Calu3 (cell line): ENCODE measurements around the gene F8. TPM values are rescaled to one million over a fixed set of nuclear protein-coding genes. Genes with fewer than 3 reads are reported as not detected.
"Not testable (repeated sequence)": the region's sequence is repeated elsewhere in the genome, so short reads cannot be mapped to it uniquely, and the experiment has no call there.

Experiments
- BruUV-seq: library from RNA; stranded (reverse); fragments of 400-500 nt; replicated peaks from 2 replicates; lab custom pipeline; 2021; lab: Mats Ljungman, UMichigan
- CTCF ChIA-PET: fragments of 300-600 bp; sonication (Branson Sonifier 250); formaldehyde crosslinking; loops from one replicate; lab custom pipeline; 2022; ENCODE audit warnings: antibody characterized with exemption; lab: Charles Lee
- DNase-seq: peaks from one replicate; pipeline ENCODE4 v3.0.0; 2022
- H3K27ac Mint-ChIP-seq: one replicate; pipeline ENCODE4 v1.8.0; 2022; ENCODE audit warnings: mixed read lengths; ENCODE audit not compliant: unreplicated experiment
- H3K27me3 Mint-ChIP-seq: one replicate; pipeline ENCODE4 v1.8.0; 2022; ENCODE audit warnings: mixed read lengths; ENCODE audit not compliant: unreplicated experiment
- H3K36me3 Mint-ChIP-seq: one replicate; pipeline ENCODE4 v1.8.0; 2022; ENCODE audit warnings: mild to moderate bottlenecking, moderate library complexity, mixed read lengths; ENCODE audit not compliant: insufficient read depth, unreplicated experiment
- H3K4me1 Mint-ChIP-seq: one replicate; pipeline ENCODE4 v1.8.0; 2022; ENCODE audit warnings: mild to moderate bottlenecking, low read depth, mixed read lengths; ENCODE audit not compliant: unreplicated experiment
- H3K4me3 Mint-ChIP-seq: one replicate; pipeline ENCODE4 v1.8.0; 2022; ENCODE audit warnings: mild to moderate bottlenecking, low read depth, moderate library complexity, mixed read lengths; ENCODE audit not compliant: unreplicated experiment
- H3K9me3 Mint-ChIP-seq: one replicate; pipeline ENCODE4 v1.8.0; 2022; ENCODE audit warnings: low read depth, mixed read lengths; ENCODE audit not compliant: unreplicated experiment
- intact Hi-C: fragments of 100-400 bp; cut with micrococcal nuclease; formaldehyde crosslinking; loops from one replicate; pipeline ENCODE4 v1.10.0; 2022; ENCODE audit not compliant: unreplicated experiment
- total RNA-seq: library from RNA; stranded (reverse); gene quantifications from 2 replicates; pipeline ENCODE4 v1.2.3, GENCODE V29; 2022
- TF ChIP-seq, protein P1 (sequence below): fragments of 200-600 bp; IDR thresholded peaks from one replicate; pipeline ENCODE4 v1.8.0; 2022; ENCODE audit warnings: antibody characterized with exemption; ENCODE audit not compliant: unreplicated experiment

F8 gene
- total RNA-seq, 1 experiment from 2014 or later, result 1.6 TPM

- no peak for DNase-seq
- TF ChIP-seq, protein P1, sequence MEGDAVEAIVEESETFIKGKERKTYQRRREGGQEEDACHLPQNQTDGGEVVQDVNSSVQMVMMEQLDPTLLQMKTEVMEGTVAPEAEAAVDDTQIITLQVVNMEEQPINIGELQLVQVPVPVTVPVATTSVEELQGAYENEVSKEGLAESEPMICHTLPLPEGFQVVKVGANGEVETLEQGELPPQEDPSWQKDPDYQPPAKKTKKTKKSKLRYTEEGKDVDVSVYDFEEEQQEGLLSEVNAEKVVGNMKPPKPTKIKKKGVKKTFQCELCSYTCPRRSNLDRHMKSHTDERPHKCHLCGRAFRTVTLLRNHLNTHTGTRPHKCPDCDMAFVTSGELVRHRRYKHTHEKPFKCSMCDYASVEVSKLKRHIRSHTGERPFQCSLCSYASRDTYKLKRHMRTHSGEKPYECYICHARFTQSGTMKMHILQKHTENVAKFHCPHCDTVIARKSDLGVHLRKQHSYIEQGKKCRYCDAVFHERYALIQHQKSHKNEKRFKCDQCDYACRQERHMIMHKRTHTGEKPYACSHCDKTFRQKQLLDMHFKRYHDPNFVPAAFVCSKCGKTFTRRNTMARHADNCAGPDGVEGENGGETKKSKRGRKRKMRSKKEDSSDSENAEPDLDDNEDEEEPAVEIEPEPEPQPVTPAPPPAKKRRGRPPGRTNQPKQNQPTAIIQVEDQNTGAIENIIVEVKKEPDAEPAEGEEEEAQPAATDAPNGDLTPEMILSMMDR, result no peak
- BruUV-seq, result no TSS peak
- CTCF ChIA-PET, result interaction anchor here (1.6 kb wide), 1 partner anchor 62 kb away, joined by 7 read pairs; no protein-coding TSS in a partner anchor
- peaks cover 5% of the 10 kb centered on the region for H3K36me3 Mint-ChIP-seq
- H3K27ac Mint-ChIP-seq, result no peak overlapping the region
- no peaks in the 10 kb centered on the region for H3K27me3 Mint-ChIP-seq
- peaks cover 10% of the 10 kb centered on the region for H3K4me1 Mint-ChIP-seq
- H3K4me3 Mint-ChIP-seq, result no peak overlapping the region
- no peaks in the 10 kb centered on the region for H3K9me3 Mint-ChIP-seq
- intact Hi-C loops, result loop anchor here (5.0 kb wide), 4 partner anchors 48 to 238 kb away; partner anchors contain the start of genes FUNDC2 and VBP1
Measured at GRCh38 chrX:154979629-154980028, 42.9 kb downstream of the F8 start.

DNA sequence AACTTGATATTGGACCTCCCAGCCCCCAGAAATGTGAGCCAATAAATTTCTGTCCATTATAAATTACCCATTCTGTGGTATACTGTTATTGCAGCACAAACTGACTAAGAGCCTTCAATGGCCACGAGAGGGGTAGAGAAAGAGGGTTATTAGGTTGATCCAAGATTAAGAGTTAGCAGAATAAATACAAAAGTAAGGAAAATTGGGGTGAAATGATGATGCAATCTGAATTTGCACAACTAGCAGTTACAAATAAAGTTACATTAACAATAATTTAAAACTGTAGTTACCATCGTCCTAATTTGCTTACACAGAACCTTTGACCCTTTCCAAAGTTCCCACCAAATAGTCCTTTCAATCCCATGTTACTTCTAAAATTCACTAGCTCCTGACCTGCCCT is 54.2 kb downstream of the F8 start:
- BruUV-seq, result no TSS peak
- H3K27me3 Mint-ChIP-seq, result no peaks in the 10 kb centered on the region
- no peaks in the 10 kb centered on the region for H3K36me3 Mint-ChIP-seq
- H3K4me3 Mint-ChIP-seq, result no peak overlapping the region
- H3K4me1 Mint-ChIP-seq, result no peaks in the 10 kb centered on the region
- no peaks in the 10 kb centered on the region for H3K9me3 Mint-ChIP-seq
- H3K27ac Mint-ChIP-seq, result no peak overlapping the region
- CTCF ChIA-PET, result no interaction called here
- intact Hi-C loops, result loop anchor here (5.0 kb wide), 1 partner anchor 51 kb away; no protein-coding TSS in a partner anchor
- TF ChIP-seq, protein P1, result no peak
- no peak for DNase-seq

- no peak overlapping the region for H3K27ac Mint-ChIP-seq
- DNase-seq, result no peak
- no TSS peak for BruUV-seq
- CTCF ChIA-PET, result no interaction called here
- H3K27me3 Mint-ChIP-seq, result no peaks in the 10 kb centered on the region
- no peak overlapping the region for H3K4me3 Mint-ChIP-seq
- TF ChIP-seq, protein P1, result no peak
- intact Hi-C loops, result loop anchor here (5.0 kb wide), 1 partner anchor 50 kb away; no protein-coding TSS in a partner anchor
- H3K36me3 Mint-ChIP-seq, result no peaks in the 10 kb centered on the region
- no peaks in the 10 kb centered on the region for H3K4me1 Mint-ChIP-seq
- H3K9me3 Mint-ChIP-seq, result no peaks in the 10 kb centered on the region
Measured at GRCh38 chrX:154967603-154968002, 54.9 kb downstream of the F8 start.

- no peak overlapping the region for H3K4me3 Mint-ChIP-seq
- no peaks in the 10 kb centered on the region for H3K36me3 Mint-ChIP-seq
- intact Hi-C loops, result no loop called here
- H3K9me3 Mint-ChIP-seq, result no peaks in the 10 kb centered on the region
- H3K4me1 Mint-ChIP-seq, result no peaks in the 10 kb centered on the region
- BruUV-seq, result no TSS peak
- TF ChIP-seq, protein P1, result no peak
- H3K27me3 Mint-ChIP-seq, result no peaks in the 10 kb centered on the region
- DNase-seq, result no peak
- CTCF ChIA-PET, result no interaction called here
- H3K27ac Mint-ChIP-seq, result no peak overlapping the region
Measured at GRCh38 chrX:154961947-154962346, 60.6 kb downstream of the F8 start.

GRCh38 chrX:154955799-154956198 is 66.7 kb downstream of the F8 start:
- BruUV-seq, H3K4me3 Mint-ChIP-seq, H3K27ac Mint-ChIP-seq, H3K36me3 Mint-ChIP-seq, CTCF ChIA-PET, DNase-seq, H3K27me3 Mint-ChIP-seq, H3K9me3 Mint-ChIP-seq, intact Hi-C loops, H3K4me1 Mint-ChIP-seq: not testable (repeated sequence)

- CTCF ChIA-PET, H3K9me3 Mint-ChIP-seq: not testable (repeated sequence)
Measured at GRCh38 chrX:154939265-154939664, 83.3 kb downstream of the F8 start.

GRCh38 chrX:154924771-154925170 is 97.8 kb downstream of the F8 start:
- H3K36me3 Mint-ChIP-seq, H3K27ac Mint-ChIP-seq, H3K4me3 Mint-ChIP-seq, H3K4me1 Mint-ChIP-seq, CTCF ChIA-PET, H3K9me3 Mint-ChIP-seq, BruUV-seq, intact Hi-C loops, DNase-seq: not testable (repeated sequence)
- peaks cover 38% of the 10 kb centered on the region for H3K27me3 Mint-ChIP-seq

More at GRCh38 chrX:154939265-154939664, 83.3 kb downstream of the F8 start:
- H3K27ac Mint-ChIP-seq, BruUV-seq, H3K36me3 Mint-ChIP-seq, DNase-seq, H3K4me3 Mint-ChIP-seq, H3K4me1 Mint-ChIP-seq, intact Hi-C loops: not testable (repeated sequence)
- H3K27me3 Mint-ChIP-seq, result peaks cover 13% of the 10 kb centered on the region
